Progenitor cell of endocrine pancreas (in vitro differentiated cells): ENCODE data around the gene NBAS. TPM values are rescaled to one million over a fixed set of nuclear protein-coding genes. Genes with fewer than 3 reads are reported as not detected.

ENCODE experiments used
- DNase-seq: peaks from one replicate; pipeline ENCODE4 v3.0.0; 2021; ENCODE audit warnings: low spot score; ENCODE audit not compliant: unreplicated experiment
- H3K27ac Mint-ChIP-seq: 2 replicates; pipeline ENCODE4 v1.8.0; 2021; ENCODE audit warnings: mild to moderate bottlenecking, moderate library complexity, mixed read lengths
- H3K27me3 Mint-ChIP-seq: 2 replicates; pipeline ENCODE4 v1.8.0; 2021; ENCODE audit warnings: mixed read lengths
- H3K36me3 Mint-ChIP-seq: 2 replicates; pipeline ENCODE4 v1.8.0; 2022; ENCODE audit warnings: mixed read lengths; ENCODE audit not compliant: insufficient read depth
- H3K4me1 Mint-ChIP-seq: 2 replicates; pipeline ENCODE4 v1.8.0; 2021; ENCODE audit warnings: low read depth, mixed read lengths
- H3K4me3 Mint-ChIP-seq: 2 replicates; pipeline ENCODE4 v1.8.0; 2021; ENCODE audit warnings: low read depth, mild to moderate bottlenecking, moderate library complexity, mixed read lengths
- H3K9me3 Mint-ChIP-seq: 2 replicates; pipeline ENCODE4 v1.8.0; 2021; ENCODE audit warnings: low read depth, mixed read lengths
- total RNA-seq: library from RNA; stranded (reverse); gene quantifications from 2 replicates; pipeline ENCODE4 v1.2.1, GENCODE V29; 2021
- TF ChIP-seq, protein P1 (sequence below): fragments of 200-600 bp; sonication (generic); IDR thresholded peaks from one replicate; pipeline ENCODE4 v1.5.0; 2021; ENCODE audit warnings: antibody characterized with exemption, mild to moderate bottlenecking; ENCODE audit not compliant: unreplicated experiment

The NBAS gene
- total RNA-seq, 1 donor from 2014 or later = 63.0 TPM

GRCh38 chr2:15307526-15307925, 253.6 kb downstream of the NBAS start:
- Mint-ChIP-seq H3K27me3 (no peaks in the 10 kb centered on the region), H3K36me3 (peaks cover 23% of the 10 kb centered on the region), H3K9me3 (no peaks in the 10 kb centered on the region), H3K27ac (no peak overlapping the region), H3K4me3 (no peak overlapping the region), H3K4me1 (peaks cover 3% of the 10 kb centered on the region)
- TF ChIP-seq, protein P1, sequence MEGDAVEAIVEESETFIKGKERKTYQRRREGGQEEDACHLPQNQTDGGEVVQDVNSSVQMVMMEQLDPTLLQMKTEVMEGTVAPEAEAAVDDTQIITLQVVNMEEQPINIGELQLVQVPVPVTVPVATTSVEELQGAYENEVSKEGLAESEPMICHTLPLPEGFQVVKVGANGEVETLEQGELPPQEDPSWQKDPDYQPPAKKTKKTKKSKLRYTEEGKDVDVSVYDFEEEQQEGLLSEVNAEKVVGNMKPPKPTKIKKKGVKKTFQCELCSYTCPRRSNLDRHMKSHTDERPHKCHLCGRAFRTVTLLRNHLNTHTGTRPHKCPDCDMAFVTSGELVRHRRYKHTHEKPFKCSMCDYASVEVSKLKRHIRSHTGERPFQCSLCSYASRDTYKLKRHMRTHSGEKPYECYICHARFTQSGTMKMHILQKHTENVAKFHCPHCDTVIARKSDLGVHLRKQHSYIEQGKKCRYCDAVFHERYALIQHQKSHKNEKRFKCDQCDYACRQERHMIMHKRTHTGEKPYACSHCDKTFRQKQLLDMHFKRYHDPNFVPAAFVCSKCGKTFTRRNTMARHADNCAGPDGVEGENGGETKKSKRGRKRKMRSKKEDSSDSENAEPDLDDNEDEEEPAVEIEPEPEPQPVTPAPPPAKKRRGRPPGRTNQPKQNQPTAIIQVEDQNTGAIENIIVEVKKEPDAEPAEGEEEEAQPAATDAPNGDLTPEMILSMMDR = no peak
- DNase-seq = no peak

DNA sequence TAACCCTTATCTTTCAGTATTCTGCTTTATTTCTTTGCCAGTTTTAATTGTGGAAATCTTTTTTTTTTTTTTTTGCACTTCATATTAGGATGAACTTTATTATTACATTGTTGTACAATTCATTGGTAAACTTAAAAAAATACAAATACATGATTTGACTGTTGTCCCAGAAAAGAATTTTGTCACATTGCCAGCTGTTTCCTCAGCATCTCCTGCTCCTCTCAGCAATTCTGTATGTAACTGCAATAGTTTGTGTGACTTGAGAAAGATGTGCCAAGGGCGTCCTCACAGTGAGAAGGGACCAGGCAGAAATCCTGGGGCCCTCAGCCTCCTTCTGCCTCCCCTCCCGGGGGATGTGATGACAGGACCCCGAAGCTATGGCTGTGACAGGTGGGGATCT, 254.4 kb downstream of the NBAS start:
- Mint-ChIP-seq H3K27ac (no peak overlapping the region), H3K27me3 (no peaks in the 10 kb centered on the region), H3K9me3 (no peaks in the 10 kb centered on the region), H3K36me3 (peaks cover 27% of the 10 kb centered on the region), H3K4me1 (peaks cover under 1% of the 10 kb centered on the region), H3K4me3 (no peak overlapping the region)
- DNase-seq = no peak
- TF ChIP-seq, protein P1 = no peak

- TF ChIP-seq, protein P1 = no peak
- Mint-ChIP-seq H3K27me3 (no peaks in the 10 kb centered on the region), H3K27ac (no peak overlapping the region), H3K4me3 (no peak overlapping the region), H3K9me3 (no peaks in the 10 kb centered on the region), H3K4me1 (no peaks in the 10 kb centered on the region), H3K36me3 (peaks cover 30% of the 10 kb centered on the region)
- no peak for DNase-seq
Observed at GRCh38 chr2:15303874-15304273, 257.3 kb downstream of the NBAS start.

DNA sequence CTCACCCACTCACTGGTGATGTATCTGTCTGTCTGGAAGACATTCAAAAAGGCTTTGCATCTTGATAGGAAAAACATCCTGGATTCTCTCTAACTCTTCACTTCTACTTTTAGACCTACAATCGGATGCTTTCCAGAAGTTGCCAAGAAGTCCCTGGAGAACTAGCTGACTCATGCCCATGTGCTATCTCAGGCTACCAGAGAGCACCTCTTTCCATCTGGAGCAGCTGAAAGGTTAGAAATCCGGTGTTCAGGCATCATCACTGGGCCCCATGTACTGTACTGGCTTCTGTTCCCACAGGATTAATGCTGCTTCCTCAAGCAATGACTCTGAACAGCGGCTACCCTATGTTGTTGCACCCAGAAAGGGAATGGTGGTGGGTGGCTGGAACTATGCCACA, 259.0 kb downstream of the NBAS start:
- Mint-ChIP-seq H3K27ac (no peak overlapping the region), H3K4me1 (no peaks in the 10 kb centered on the region), H3K9me3 (no peaks in the 10 kb centered on the region), H3K36me3 (peaks cover 37% of the 10 kb centered on the region), H3K4me3 (no peak overlapping the region), H3K27me3 (no peaks in the 10 kb centered on the region)
- TF ChIP-seq, protein P1 = no peak
- DNase-seq = no peak

- H3K9me3 Mint-ChIP-seq = no peaks in the 10 kb centered on the region
- H3K4me1 Mint-ChIP-seq = no peaks in the 10 kb centered on the region
- TF ChIP-seq, protein P1 = no peak
- no peaks in the 10 kb centered on the region for H3K27me3 Mint-ChIP-seq
- DNase-seq = no peak
- H3K4me3 Mint-ChIP-seq = no peak overlapping the region
- peaks cover 37% of the 10 kb centered on the region for H3K36me3 Mint-ChIP-seq
- H3K27ac Mint-ChIP-seq = no peak overlapping the region
Observed at GRCh38 chr2:15300624-15301573, 260.2 kb downstream of the NBAS start.
